ENCODE measurements around the gene HMOX2. TPM values are rescaled to one million over a fixed set of nuclear protein-coding genes. Genes with fewer than 3 reads are reported as not detected.
A peak's percentile ranks its signal among the peaks of the same experiment; 100 is the strongest.

Gene HMOX2
- polyA plus RNA-seq, 1 donor (not counting 4 experiments of a cell fraction or from before 2014, with no cell fraction given): 167 TPM

DNA sequence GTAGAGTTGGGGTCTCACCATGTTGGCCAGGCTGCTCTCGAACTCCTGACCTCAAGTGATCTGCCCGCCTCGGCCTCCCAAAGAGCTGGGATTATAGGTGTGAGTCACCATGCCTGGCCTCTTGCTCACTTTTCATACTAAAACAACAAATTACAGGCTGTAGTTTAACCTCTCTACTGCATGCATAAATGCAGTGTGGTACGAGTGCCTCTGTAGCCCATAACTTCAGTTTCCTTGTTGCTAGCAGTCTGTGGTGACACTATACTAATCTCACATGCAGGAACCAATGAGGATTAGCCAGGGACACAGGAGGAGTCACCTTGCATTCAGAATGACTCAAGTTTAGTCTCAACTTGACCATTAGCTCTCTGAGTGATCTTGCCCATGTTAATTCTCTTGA, 20.1 kb downstream of the HMOX2 start:
- FAIRE-seq (peak; percentile 84), DNase-seq (ENCODE audit: low read depth, low spot score) (no peak)
- Histone ChIP-seq H3K9me1 (ENCODE audit: control insufficient read depth, extremely low read depth, insufficient read depth, low read length) (peaks cover 2% of the 10 kb centered on the region), H4K20me1 (ENCODE audit: control insufficient read depth, extremely low read depth, insufficient read depth, low read length) (peaks cover 6% of the 10 kb centered on the region), H3K9ac (ENCODE audit: control insufficient read depth, extremely low read depth, insufficient read depth, low read length) (peak overlapping the region; percentile 79), H3K9me3 (ENCODE audit: control insufficient read depth, low read depth, low read length) (no peaks in the 10 kb centered on the region), H2AFZ (ENCODE audit: control insufficient read depth, low read length) (no peak overlapping the region), H3K4me2 (ENCODE audit: control insufficient read depth, extremely low read depth, insufficient read depth, low read depth, low read length) (peak overlapping the region; percentile 98), H3K4me3 (ENCODE audit: control insufficient read depth in 2 of 3, extremely low read depth in 1 of 3, insufficient read depth in 2 of 3, low read depth in 1 of 3, low read length in 3 of 3) (no peak overlapping the region), H3K79me2 (ENCODE audit: control insufficient read depth, insufficient read depth, low read length) (peaks cover 69% of the 10 kb centered on the region), H3K4me1 (ENCODE audit: control insufficient read depth, extremely low read depth, insufficient read depth, low read length) (peaks cover 84% of the 10 kb centered on the region), H3K27me3 (ENCODE audit: control insufficient read depth, extremely low read depth, insufficient read depth, low read length) (no peaks in the 10 kb centered on the region), H3K36me3 (ENCODE audit: control insufficient read depth in 2 of 2, extremely low read depth in 1 of 2, insufficient read depth in 2 of 2, low read length in 2 of 2) (peaks cover 6 to 26% of the 10 kb centered on the region in 2 experiments), H3K27ac (ENCODE audit: control insufficient read depth, insufficient read depth, low read length) (peak overlapping the region; percentile 98)
- dilution Hi-C loops (cut with MboI; ENCODE audit: extremely low pct_ligation_motif_present, low sequenced_read_pairs): no loop called here
- TF ChIP-seq CTCF (optimal IDR thresholded peaks at IDR 0.05 in 1 of 3, IDR thresholded peaks at IDR 0.05 in 1 of 3, conservative IDR thresholded peaks at IDR 0.05 in 1 of 3; ENCODE audit: extremely low read depth in 1 of 3, insufficient read depth in 2 of 3, low read length in 3 of 3) (no peak), EZH2 (IDR thresholded peaks at IDR 0.05; ENCODE audit: low read length) (no peak)

- no peaks in the 10 kb centered on the region for H3K27me3 ChIP-seq (ENCODE audit: control insufficient read depth, extremely low read depth, insufficient read depth, low read length)
- H3K9ac ChIP-seq (ENCODE audit: control insufficient read depth, extremely low read depth, insufficient read depth, low read length): peak overlapping the region; percentile 43
- no peak overlapping the region for H2AFZ ChIP-seq (ENCODE audit: control insufficient read depth, low read length)
- dilution Hi-C loops (cut with MboI; ENCODE audit: extremely low pct_ligation_motif_present, low sequenced_read_pairs): no loop called here
- H3K27ac ChIP-seq (ENCODE audit: control insufficient read depth, insufficient read depth, low read length): peak overlapping the region; percentile 82
- H4K20me1 ChIP-seq (ENCODE audit: control insufficient read depth, extremely low read depth, insufficient read depth, low read length): peaks cover 15% of the 10 kb centered on the region
- H3K4me3 ChIP-seq (ENCODE audit: control insufficient read depth in 2 of 3, extremely low read depth in 1 of 3, insufficient read depth in 2 of 3, low read depth in 1 of 3, low read length in 3 of 3): peak overlapping the region in 1 of 3 experiments; percentile 36
- TF ChIP-seq EZH2 (IDR thresholded peaks at IDR 0.05; ENCODE audit: low read length): no peak
- TF ChIP-seq CTCF (optimal IDR thresholded peaks at IDR 0.05 in 1 of 3, IDR thresholded peaks at IDR 0.05 in 1 of 3, conservative IDR thresholded peaks at IDR 0.05 in 1 of 3; ENCODE audit: extremely low read depth in 1 of 3, insufficient read depth in 2 of 3, low read length in 3 of 3): no peak
- peaks cover 6 to 22% of the 10 kb centered on the region in 2 experiments for H3K36me3 ChIP-seq (ENCODE audit: control insufficient read depth in 2 of 2, extremely low read depth in 1 of 2, insufficient read depth in 2 of 2, low read length in 2 of 2)
- H3K4me2 ChIP-seq (ENCODE audit: control insufficient read depth, extremely low read depth, insufficient read depth, low read depth, low read length): peak overlapping the region; percentile 67
- peaks cover 84% of the 10 kb centered on the region for H3K4me1 ChIP-seq (ENCODE audit: control insufficient read depth, extremely low read depth, insufficient read depth, low read length)
- H3K9me3 ChIP-seq (ENCODE audit: control insufficient read depth, low read depth, low read length): no peaks in the 10 kb centered on the region
- FAIRE-seq: peak; percentile 86
- peaks cover 69% of the 10 kb centered on the region for H3K79me2 ChIP-seq (ENCODE audit: control insufficient read depth, insufficient read depth, low read length)
- no peak for DNase-seq (ENCODE audit: low read depth, low spot score)
- peaks cover 10% of the 10 kb centered on the region for H3K9me1 ChIP-seq (ENCODE audit: control insufficient read depth, extremely low read depth, insufficient read depth, low read length)
These were observed 22.5 kb downstream of the HMOX2 start for GRCh38 chr16:4498546-4499195.
